Memory B cell (primary cell): ENCODE data around the gene PFKFB3.
A peak's percentile ranks its signal among the peaks of the same experiment; 100 is the strongest.

Source experiments
- ATAC-seq: fragments of 150-1000 bp; cut with Tn5 transposase; 2 replicates; pipeline ENCODE4 v1.10.0; 2021; ENCODE audit warnings: low read depth, mild to moderate bottlenecking, moderate library complexity
- DNase-seq, 2 donors: peaks; one replicate each; pipeline ENCODE4 v3.0.0; 2022; ENCODE audit warnings: low spot score in 2 of 2
- H3K27ac Mint-ChIP-seq: one replicate; pipeline ENCODE4 v1.8.0; 2022; ENCODE audit warnings: mild to moderate bottlenecking, moderate library complexity, mixed read lengths
- H3K27me3 Mint-ChIP-seq: one replicate; pipeline ENCODE4 v1.8.0; 2022; ENCODE audit warnings: mixed read lengths
- H3K36me3 Mint-ChIP-seq: one replicate; pipeline ENCODE4 v1.8.0; 2022; ENCODE audit warnings: mild to moderate bottlenecking, mixed read lengths
- H3K4me1 Mint-ChIP-seq: one replicate; pipeline ENCODE4 v1.8.0; 2022; ENCODE audit warnings: mixed read lengths
- H3K4me3 Mint-ChIP-seq: one replicate; pipeline ENCODE4 v1.8.0; 2022; ENCODE audit warnings: mild to moderate bottlenecking, moderate library complexity, mixed read lengths
- H3K9me3 Mint-ChIP-seq: one replicate; pipeline ENCODE4 v1.8.0; 2022; ENCODE audit warnings: mixed read lengths

PFKFB3 gene

DNA sequence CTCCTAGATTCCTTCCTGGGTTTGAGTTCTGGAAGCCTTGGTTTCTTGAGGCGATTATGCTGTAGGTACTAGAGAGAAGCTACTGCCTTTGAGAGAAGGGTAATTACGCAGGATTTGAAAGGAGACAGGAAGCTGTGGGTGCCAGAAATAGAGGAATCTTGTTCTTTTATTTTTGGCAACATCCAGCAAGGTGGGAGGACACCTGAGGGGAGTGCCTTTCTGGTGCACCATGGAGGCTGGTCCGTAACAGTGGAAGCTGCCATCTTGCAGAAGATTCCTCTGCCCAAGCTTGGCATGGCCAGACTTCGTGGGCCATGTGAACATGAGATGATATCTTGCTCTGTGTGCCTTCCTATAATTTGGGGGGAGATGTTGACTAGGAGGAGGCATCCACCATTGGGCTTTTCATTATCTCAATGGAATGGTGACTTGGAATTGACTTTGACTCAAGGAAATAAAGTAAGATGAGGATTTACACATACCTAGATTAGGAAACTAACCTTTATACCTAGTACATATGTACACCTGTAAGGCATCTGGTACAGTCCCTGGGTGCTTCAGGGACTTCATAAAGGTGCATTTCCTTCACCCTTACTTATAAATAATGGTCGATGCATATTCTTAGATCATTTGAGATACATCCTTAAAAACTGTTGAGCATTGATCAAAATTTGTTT, 98.2 kb downstream of the PFKFB3 start:
- Mint-ChIP-seq H3K4me1 (peaks cover 34% of the 10 kb centered on the region), H3K36me3 (no peaks in the 10 kb centered on the region), H3K27ac (peak overlapping the region; percentile 88), H3K9me3 (no peaks in the 10 kb centered on the region), H3K27me3 (no peaks in the 10 kb centered on the region), H3K4me3 (peak overlapping the region; percentile 68)
- ATAC-seq (no peak), DNase-seq (no peak)

- Mint-ChIP-seq H3K27ac (no peak overlapping the region), H3K4me3 (no peak overlapping the region), H3K36me3 (no peaks in the 10 kb centered on the region), H3K27me3 (no peaks in the 10 kb centered on the region), H3K4me1 (peaks cover 32% of the 10 kb centered on the region), H3K9me3 (no peaks in the 10 kb centered on the region)
- DNase-seq = no peak
- no peak for ATAC-seq
These were observed 98.8 kb downstream of the PFKFB3 start for GRCh38 chr10:6301488-6302075.
